Gastroesophageal sphincter (tissue), 3 donors: ENCODE measurements around the gene CLCN2.

Source experiments
- CTCF ChIP-seq, 4 experiments: fragments of 200-600 bp in 2 of 4; fragments of 450-650 bp in 2 of 4; sonication (generic) in 1 of 4; IDR thresholded peaks; one replicate each; pipeline ENCODE4 v1.5.1; 2017 to 2019; ENCODE audit warnings: antibody characterized with exemption in 4 of 4, mild to moderate bottlenecking in 2 of 4, moderate library complexity in 2 of 4
- POLR2A ChIP-seq, 2 donors: fragments of 450-650 bp; IDR thresholded peaks; one replicate each; pipeline ENCODE4 v1.6.1; 2017; ENCODE audit warnings: antibody characterized with exemption in 2 of 2, mild to moderate bottlenecking in 2 of 2, moderate library complexity in 1 of 2

GRCh38 chr3:184377374-184377773, 16.0 kb upstream of the CLCN2 start:
- TF ChIP-seq POLR2A (IDR thresholded peaks at IDR 0.05) (no peak), CTCF (IDR thresholded peaks at IDR 0.05) (no peak)
